ENCODE measurements around the gene ROBO1.

The ROBO1 gene

GRCh38 chr3:79467721-79468120 is 300.1 kb downstream of the ROBO1 start:
- no peak for DNase-seq (ENCODE audit: low read depth)

- no peak for DNase-seq (ENCODE audit: low read depth)
These were observed 306.5 kb downstream of the ROBO1 start for GRCh38 chr3:79461129-79461792.

- DNase-seq (ENCODE audit: low read depth): no peak
These were observed 314.2 kb downstream of the ROBO1 start for GRCh38 chr3:79453600-79453999.

GRCh38 chr3:79436387-79436786 is 331.4 kb downstream of the ROBO1 start:
- no peak for DNase-seq (ENCODE audit: low read depth)

- no peak for DNase-seq (ENCODE audit: low read depth)
These were observed 340.7 kb downstream of the ROBO1 start for GRCh38 chr3:79427081-79427480.

- DNase-seq (ENCODE audit: low read depth): no peak
These were observed 343.0 kb downstream of the ROBO1 start for GRCh38 chr3:79424811-79425210.

GRCh38 chr3:79423417-79423816 is 344.4 kb downstream of the ROBO1 start:
- DNase-seq (ENCODE audit: low read depth): no peak

GRCh38 chr3:79421273-79421672 is 346.5 kb downstream of the ROBO1 start:
- no peak for DNase-seq (ENCODE audit: low read depth)

- no peak for DNase-seq (ENCODE audit: low read depth)
These were observed 348.8 kb downstream of the ROBO1 start for GRCh38 chr3:79418855-79419621.

- no peak for DNase-seq (ENCODE audit: low read depth)
These were observed 352.4 kb downstream of the ROBO1 start for GRCh38 chr3:79415356-79415755.

GRCh38 chr3:79414806-79415205 is 353.0 kb downstream of the ROBO1 start:
- DNase-seq (ENCODE audit: low read depth): no peak

GRCh38 chr3:79414035-79414434 is 353.8 kb downstream of the ROBO1 start:
- no peak for DNase-seq (ENCODE audit: low read depth)

GRCh38 chr3:79412537-79412936 is 355.3 kb downstream of the ROBO1 start:
- DNase-seq (ENCODE audit: low read depth): no peak

- no peak for DNase-seq (ENCODE audit: low read depth)
These were observed 357.2 kb downstream of the ROBO1 start for GRCh38 chr3:79410617-79411016.

- no peak for DNase-seq (ENCODE audit: low read depth)
These were observed 357.7 kb downstream of the ROBO1 start for GRCh38 chr3:79410136-79410535.

- no peak for DNase-seq (ENCODE audit: low read depth)
These were observed 361.6 kb downstream of the ROBO1 start for GRCh38 chr3:79406175-79406574.

- no peak for DNase-seq (ENCODE audit: low read depth)
These were observed 362.6 kb downstream of the ROBO1 start for GRCh38 chr3:79405183-79405582.

- no peak for DNase-seq (ENCODE audit: low read depth)
These were observed 371.2 kb downstream of the ROBO1 start for GRCh38 chr3:79396595-79396994.

GRCh38 chr3:79392479-79392878 is 375.3 kb downstream of the ROBO1 start:
- no peak for DNase-seq (ENCODE audit: low read depth)

- DNase-seq (ENCODE audit: low read depth): no peak
These were observed 377.4 kb downstream of the ROBO1 start for GRCh38 chr3:79390352-79390751.

- no peak for DNase-seq (ENCODE audit: low read depth)
These were observed 382.6 kb downstream of the ROBO1 start for GRCh38 chr3:79385211-79385610.

GRCh38 chr3:79383402-79384012 is 384.3 kb downstream of the ROBO1 start:
- DNase-seq (ENCODE audit: low read depth): no peak

GRCh38 chr3:79380581-79380980 is 387.2 kb downstream of the ROBO1 start:
- DNase-seq (ENCODE audit: low read depth): no peak
